Activated CD8-positive, alpha-beta T cell treated with anti-CD3 and anti-CD28 coated beads for 36 hours (primary cell): ENCODE results near the gene CGA. TPM values are rescaled to one million over a fixed set of nuclear protein-coding genes. Genes with fewer than 3 reads are reported as not detected.

Experiments
- ATAC-seq: fragments of 200-7000 bp; cut with Tn5 transposase; one replicate; pipeline ENCODE4 v1.10.0; 2021; ENCODE audit warnings: mild to moderate bottlenecking, moderate library complexity
- CTCF ChIA-PET: fragments of 350-600 bp; sonication (Branson Sonifier 250); formaldehyde crosslinking; loops from one replicate; lab custom pipeline; 2021; ENCODE audit warnings: antibody characterized with exemption; lab: Charles Lee
- POLR2A ChIA-PET: fragments of 350-600 bp; sonication (Branson Sonifier 250); formaldehyde crosslinking; loops from one replicate; lab custom pipeline; 2021; ENCODE audit warnings: antibody characterized with exemption; lab: Charles Lee
- DNase-seq: peaks from one replicate; pipeline ENCODE4 v3.0.0-alpha.2; 2020
- H3K27ac Mint-ChIP-seq: one replicate; pipeline ENCODE4 v1.8.0; 2021; ENCODE audit warnings: mild to moderate bottlenecking, mixed read lengths
- H3K27me3 Mint-ChIP-seq: one replicate; pipeline ENCODE4 v1.8.0; 2021; ENCODE audit warnings: mixed read lengths
- H3K36me3 Mint-ChIP-seq: one replicate; pipeline ENCODE4 v1.8.0; 2021; ENCODE audit warnings: low read depth, mixed read lengths
- H3K4me1 Mint-ChIP-seq: one replicate; pipeline ENCODE4 v1.8.0; 2021; ENCODE audit warnings: low read depth, mixed read lengths
- H3K4me3 Mint-ChIP-seq: one replicate; pipeline ENCODE4 v1.8.0; 2021; ENCODE audit warnings: mild to moderate bottlenecking, moderate library complexity, mixed read lengths
- H3K9me3 Mint-ChIP-seq: one replicate; pipeline ENCODE4 v1.8.0; 2021; ENCODE audit warnings: mixed read lengths
- CTCF ChIP-seq: fragments of 200-600 bp; IDR thresholded peaks from one replicate; pipeline ENCODE4 v1.8.0; 2022; ENCODE audit warnings: antibody characterized with exemption, mild to moderate bottlenecking
- intact Hi-C: fragments of 100-400 bp; cut with micrococcal nuclease; formaldehyde crosslinking; loops from one replicate; pipeline ENCODE4 v1.10.0; 2022
- total RNA-seq, 2 experiments: library from RNA; stranded (reverse); gene quantifications; one replicate each; pipeline ENCODE4 v1.2.3, GENCODE V29; 2021

Gene CGA
- total RNA-seq, 2 experiments from 2014 or later = not detected

GRCh38 chr6:87054143-87054833 lies 40.6 kb downstream of the CGA start:
- ChIA-PET CTCF (interaction anchor here (0.9 kb wide), 1 partner anchor 25 kb away, joined by 3 read pairs; no protein-coding TSS in a partner anchor), POLR2A (no interaction called here)
- ATAC-seq (no peak), DNase-seq (no peak)
- Mint-ChIP-seq H3K4me1 (no peaks in the 10 kb centered on the region), H3K27ac (no peak overlapping the region), H3K4me3 (no peak overlapping the region), H3K9me3 (no peaks in the 10 kb centered on the region), H3K36me3 (no peaks in the 10 kb centered on the region), H3K27me3 (peaks cover 8% of the 10 kb centered on the region)
- TF ChIP-seq CTCF = no peak
- intact Hi-C loops = no loop called here

GRCh38 chr6:87053312-87053711 lies 41.6 kb downstream of the CGA start:
- no peak overlapping the region for H3K4me3 Mint-ChIP-seq

GRCh38 chr6:87049779-87050178 lies 45.1 kb downstream of the CGA start:
- DNase-seq = no peak
- ChIA-PET CTCF (interaction anchor here (1.1 kb wide), 1 partner anchor 29 kb away, joined by 4 read pairs; no protein-coding TSS in a partner anchor), POLR2A (no interaction called here)
- no peak for ATAC-seq
- peaks cover 10% of the 10 kb centered on the region for H3K27me3 Mint-ChIP-seq
- TF ChIP-seq CTCF = no peak
- H3K4me1 Mint-ChIP-seq = no peaks in the 10 kb centered on the region
- intact Hi-C loops = no loop called here
- no peaks in the 10 kb centered on the region for H3K9me3 Mint-ChIP-seq
- H3K36me3 Mint-ChIP-seq = no peaks in the 10 kb centered on the region
- H3K4me3 Mint-ChIP-seq = no peak overlapping the region
- no peak overlapping the region for H3K27ac Mint-ChIP-seq

More at GRCh38 chr6:87053312-87053711, 41.6 kb downstream of the CGA start:
- ChIA-PET POLR2A (no interaction called here), CTCF (no interaction called here)
- no peak for ATAC-seq
- H3K27ac Mint-ChIP-seq = no peak overlapping the region
- no peaks in the 10 kb centered on the region for H3K4me1 Mint-ChIP-seq
- no peak for TF ChIP-seq CTCF
- H3K27me3 Mint-ChIP-seq = peaks cover 12% of the 10 kb centered on the region
- H3K9me3 Mint-ChIP-seq = no peaks in the 10 kb centered on the region
- H3K36me3 Mint-ChIP-seq = no peaks in the 10 kb centered on the region
- intact Hi-C loops = no loop called here
- DNase-seq = no peak

- TF ChIP-seq CTCF = no peak
- no peaks in the 10 kb centered on the region for H3K9me3 Mint-ChIP-seq
- H3K36me3 Mint-ChIP-seq = no peaks in the 10 kb centered on the region
- ATAC-seq = no peak
- CTCF ChIA-PET = interaction anchor here (1.5 kb wide), 1 partner anchor 33 kb away, joined by 5 read pairs; no protein-coding TSS in a partner anchor
- no peak overlapping the region for H3K4me3 Mint-ChIP-seq
- POLR2A ChIA-PET = no interaction called here
- no peak for DNase-seq
- intact Hi-C loops = no loop called here
- H3K4me1 Mint-ChIP-seq = no peaks in the 10 kb centered on the region
- peaks cover 20% of the 10 kb centered on the region for H3K27me3 Mint-ChIP-seq
- no peak overlapping the region for H3K27ac Mint-ChIP-seq
Observed at GRCh38 chr6:87045521-87046075, 49.3 kb downstream of the CGA start.

GRCh38 chr6:87040729-87041128 lies 54.2 kb downstream of the CGA start:
- H3K9me3 Mint-ChIP-seq = no peaks in the 10 kb centered on the region
- ChIA-PET POLR2A (no interaction called here), CTCF (no interaction called here)
- no peak overlapping the region for H3K27ac Mint-ChIP-seq
- intact Hi-C loops = no loop called here
- H3K4me3 Mint-ChIP-seq = no peak overlapping the region
- ATAC-seq (no peak), DNase-seq (no peak)
- peaks cover 13% of the 10 kb centered on the region for H3K27me3 Mint-ChIP-seq
- TF ChIP-seq CTCF = no peak
- H3K36me3 Mint-ChIP-seq = no peaks in the 10 kb centered on the region
- no peaks in the 10 kb centered on the region for H3K4me1 Mint-ChIP-seq
